Transverse colon (tissue), 4 donors: Measurements from ENCODE around the gene SUPT4H1.

Experiments used
- CTCF ChIP-seq, 5 experiments: fragments of 200-600 bp in 3 of 5; fragments of 450-650 bp in 2 of 5; sonication (generic) in 3 of 5; IDR thresholded peaks; 1 replicate in 2 of 5; 2 replicates in 3 of 5; pipeline ENCODE4 v1.5.1; 2016 to 2017; ENCODE audit warnings: antibody characterized with exemption in 5 of 5, inconsistent platforms in 3 of 5, mild to moderate bottlenecking in 2 of 5, moderate library complexity in 1 of 5
- EP300 ChIP-seq: sonication (generic); formaldehyde crosslinking; IDR thresholded peaks from one replicate; pipeline ENCODE4 v1.6.1; 2017; ENCODE audit warnings: antibody characterized with exemption, low read depth
- POLR2A ChIP-seq: fragments of 450-650 bp; IDR thresholded peaks from one replicate; pipeline ENCODE4 v1.6.1; 2016; ENCODE audit warnings: antibody characterized with exemption, mild to moderate bottlenecking, moderate library complexity
- POLR2AphosphoS5 ChIP-seq, 3 donors: sonication (generic); formaldehyde crosslinking; IDR thresholded peaks; one replicate each; pipeline ENCODE4 v1.6.1; 2016; ENCODE audit warnings: antibody characterized with exemption in 3 of 3

GRCh38 chr17:58373003-58373402, 21.0 kb upstream of the SUPT4H1 start:
- no peak for TF ChIP-seq POLR2A
- TF ChIP-seq CTCF (IDR thresholded peaks at IDR 0.05): no peak
- TF ChIP-seq POLR2AphosphoS5 (IDR thresholded peaks at IDR 0.05): no peak
- TF ChIP-seq EP300: no peak
